Thoracic aorta (tissue), 2 donors: ENCODE results near the gene FANCC. TPM values are rescaled to one million over a fixed set of nuclear protein-coding genes. Genes with fewer than 3 reads are reported as not detected.
A peak's percentile ranks its signal among the peaks of the same experiment; 100 is the strongest.

Source experiments
- ATAC-seq: fragments of 150-250 bp; one replicate; pipeline ENCODE4 v1.8.0; 2017; ENCODE audit warnings: low read depth; ENCODE audit not compliant: insufficient number of reproducible peaks, low FRiP score
- DNase-seq: peaks from one replicate; pipeline ENCODE4 v3.0.0-alpha.2; 2020; ENCODE audit warnings: low spot score
- H3K27ac ChIP-seq, 2 donors: fragments of 200-600 bp; sonication (generic); 1 replicate in 1 of 2; 2 replicates in 1 of 2; pipeline ENCODE4 v1.5.1; 2016; ENCODE audit warnings: mild to moderate bottlenecking in 2 of 2, moderate library complexity in 2 of 2
- H3K27me3 ChIP-seq: fragments of 200-600 bp; sonication (generic); replicated peaks from 2 replicates; pipeline ENCODE4 v1.6.0; 2016; ENCODE audit warnings: mild to moderate bottlenecking; ENCODE audit not compliant: insufficient read depth
- H3K36me3 ChIP-seq: fragments of 200-600 bp; sonication (generic); one replicate; pipeline ENCODE4 v1.5.1; 2016
- H3K4me1 ChIP-seq, 2 donors: fragments of 200-600 bp; sonication (generic); 1 replicate in 1 of 2; 2 replicates in 1 of 2; pipeline versions ENCODE4 v1.5.1 to v1.6.0; 2016; ENCODE audit warnings: low read depth in 2 of 2, mild to moderate bottlenecking in 1 of 2; ENCODE audit not compliant: control insufficient read depth in 1 of 2
- H3K4me3 ChIP-seq: fragments of 200-600 bp; sonication (generic); 2 replicates; pipeline ENCODE4 v1.5.1; 2016; ENCODE audit warnings: mild to moderate bottlenecking
- H3K9me3 ChIP-seq: fragments of 200-600 bp; sonication (generic); 2 replicates; pipeline ENCODE4 v1.5.1; 2016
- total RNA-seq, 2 donors: library from RNA; depleted of rRNA; stranded (reverse); fragments of >200 nt; gene quantifications; one replicate each; pipeline versions ENCODE4 v1.1.0 to v1.2.3, GENCODE V29; 2016
- TF ChIP-seq, protein P1 (sequence below): fragments of 200-600 bp; sonication (generic); IDR thresholded peaks from one replicate; pipeline ENCODE4 v1.5.1; 2019; ENCODE audit warnings: antibody characterized with exemption

The FANCC gene
- total RNA-seq, 2 donors from 2014 or later, result 5.7 to 9.6 TPM

GRCh38 chr9:95067897-95068296 lies 249.6 kb downstream of the FANCC start:
- DNase-seq (no peak), ATAC-seq (no peak)
- peaks cover 20% of the 10 kb centered on the region for H3K36me3 ChIP-seq
- H3K9me3 ChIP-seq, result no peaks in the 10 kb centered on the region
- H3K4me3 ChIP-seq, result no peak overlapping the region
- H3K27me3 ChIP-seq, result no peaks in the 10 kb centered on the region
- peaks cover 64 to 100% of the 10 kb centered on the region in 2 donors for H3K4me1 ChIP-seq
- H3K27ac ChIP-seq, result peak overlapping the region; percentile 66 to 82
- TF ChIP-seq, protein P1, sequence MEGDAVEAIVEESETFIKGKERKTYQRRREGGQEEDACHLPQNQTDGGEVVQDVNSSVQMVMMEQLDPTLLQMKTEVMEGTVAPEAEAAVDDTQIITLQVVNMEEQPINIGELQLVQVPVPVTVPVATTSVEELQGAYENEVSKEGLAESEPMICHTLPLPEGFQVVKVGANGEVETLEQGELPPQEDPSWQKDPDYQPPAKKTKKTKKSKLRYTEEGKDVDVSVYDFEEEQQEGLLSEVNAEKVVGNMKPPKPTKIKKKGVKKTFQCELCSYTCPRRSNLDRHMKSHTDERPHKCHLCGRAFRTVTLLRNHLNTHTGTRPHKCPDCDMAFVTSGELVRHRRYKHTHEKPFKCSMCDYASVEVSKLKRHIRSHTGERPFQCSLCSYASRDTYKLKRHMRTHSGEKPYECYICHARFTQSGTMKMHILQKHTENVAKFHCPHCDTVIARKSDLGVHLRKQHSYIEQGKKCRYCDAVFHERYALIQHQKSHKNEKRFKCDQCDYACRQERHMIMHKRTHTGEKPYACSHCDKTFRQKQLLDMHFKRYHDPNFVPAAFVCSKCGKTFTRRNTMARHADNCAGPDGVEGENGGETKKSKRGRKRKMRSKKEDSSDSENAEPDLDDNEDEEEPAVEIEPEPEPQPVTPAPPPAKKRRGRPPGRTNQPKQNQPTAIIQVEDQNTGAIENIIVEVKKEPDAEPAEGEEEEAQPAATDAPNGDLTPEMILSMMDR, result no peak

GRCh38 chr9:95067057-95067456 lies 250.5 kb downstream of the FANCC start:
- Histone ChIP-seq H3K36me3 (peaks cover 21% of the 10 kb centered on the region), H3K4me1 (peaks cover 66 to 100% of the 10 kb centered on the region in 2 donors), H3K27ac (peak overlapping the region; percentile 66 to 82), H3K27me3 (no peaks in the 10 kb centered on the region), H3K9me3 (no peaks in the 10 kb centered on the region), H3K4me3 (no peak overlapping the region)
- TF ChIP-seq, protein P1, result no peak
- ATAC-seq (no peak), DNase-seq (no peak)

GRCh38 chr9:95065224-95065623 lies 252.3 kb downstream of the FANCC start:
- peak overlapping the region; percentile 23 for H3K4me3 ChIP-seq
- H3K27me3 ChIP-seq, result no peaks in the 10 kb centered on the region
- peak overlapping the region; percentile 66 to 82 for H3K27ac ChIP-seq
- ATAC-seq, result no peak
- peaks cover 73 to 100% of the 10 kb centered on the region in 2 donors for H3K4me1 ChIP-seq
- DNase-seq, result no peak
- peaks cover 23% of the 10 kb centered on the region for H3K36me3 ChIP-seq
- no peaks in the 10 kb centered on the region for H3K9me3 ChIP-seq
- TF ChIP-seq, protein P1, result no peak

GRCh38 chr9:95063300-95063699 lies 254.2 kb downstream of the FANCC start:
- TF ChIP-seq, protein P1, result no peak
- Histone ChIP-seq H3K4me3 (no peak overlapping the region), H3K4me1 (peaks cover 73 to 100% of the 10 kb centered on the region in 2 donors), H3K9me3 (no peaks in the 10 kb centered on the region), H3K27me3 (no peaks in the 10 kb centered on the region), H3K27ac (peak overlapping the region; percentile 66 to 82), H3K36me3 (peaks cover 13% of the 10 kb centered on the region)
- DNase-seq (no peak), ATAC-seq (no peak)

DNA sequence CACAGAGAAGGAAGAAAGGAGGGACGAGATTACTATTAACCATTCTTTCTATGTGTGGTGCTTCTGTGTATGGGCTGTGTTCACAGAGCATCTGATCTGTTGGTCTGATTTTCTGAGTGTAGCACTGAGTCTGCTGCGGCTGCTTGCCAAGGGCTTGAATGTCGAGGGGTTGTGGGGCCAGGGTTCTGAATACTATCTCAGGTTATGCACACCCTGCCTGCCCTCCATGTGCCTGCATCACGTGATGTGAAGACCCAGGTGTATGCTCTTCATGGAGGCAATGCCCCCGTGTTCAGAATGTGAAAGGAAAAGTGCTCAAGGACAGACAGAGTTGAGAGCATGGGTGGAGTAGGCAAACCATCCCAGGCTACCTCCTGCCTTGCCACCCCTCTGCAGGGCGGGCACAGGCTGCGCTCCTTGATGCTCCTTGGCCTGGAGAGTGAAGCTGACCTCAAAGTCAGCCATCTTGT lies 254.9 kb downstream of the FANCC start:
- no peaks in the 10 kb centered on the region for H3K27me3 ChIP-seq
- peak overlapping the region; percentile 66 to 82 for H3K27ac ChIP-seq
- DNase-seq (no peak), ATAC-seq (no peak)
- TF ChIP-seq, protein P1, result no peak
- peak overlapping the region; percentile 39 for H3K4me3 ChIP-seq
- peaks cover 13% of the 10 kb centered on the region for H3K36me3 ChIP-seq
- H3K4me1 ChIP-seq, result peaks cover 76 to 100% of the 10 kb centered on the region in 2 donors
- H3K9me3 ChIP-seq, result no peaks in the 10 kb centered on the region
